ENCODE results near the gene ABCA1. TPM values are rescaled to one million over a fixed set of nuclear protein-coding genes. Genes with fewer than 3 reads are reported as not detected.

ABCA1 gene
- total and polyA plus RNA-seq, 2 of the 13 experiments (the other 11 are each of a cell fraction or from before 2014, with no cell fraction given) = 26.8 to 63.8 TPM

GRCh38 chr9:104927912-104928740 lies at the start of gene ABCA1 (continued):
- TF ChIP-seq TFDP2 (CRISPR knock-in tag; IDR thresholded peaks at IDR 0.05) (peak; percentile 46; the same call in 1 of the 2 replicates), KDM5B (CRISPR knock-in tag; IDR thresholded peaks at IDR 0.05; ENCODE audit: borderline replicate concordance) (peak; percentile 38; the same call in 1 of the 2 replicates), ZNF629 (CRISPR knock-in tag; conservative IDR thresholded peaks at IDR 0.05) (0 out of 2 replicates have a peak, but pooled peaks have one; percentile 6), MTA1 (CRISPR knock-in tag; IDR thresholded peaks at IDR 0.05; ENCODE audit: borderline replicate concordance) (peak; percentile 49; the same call in 1 of the 2 replicates), MYNN (CRISPR knock-in tag; IDR thresholded peaks at IDR 0.05; ENCODE audit: low read depth) (no peak), TFDP1 (CRISPR knock-in tag; IDR thresholded peaks at IDR 0.05; ENCODE audit: borderline replicate concordance) (0 out of 2 replicates have a peak, but pooled peaks have one; percentile 26), BHLHE40 (IDR thresholded peaks at IDR 0.05; ENCODE audit: low read length) (peak; percentile 58; the same call in 1 of the 2 replicates), REST (IDR thresholded peaks at IDR 0.05; ENCODE audit: borderline replicate concordance in 1 of 2, low read depth in 1 of 2, low read length in 2 of 2) (peak in 1 of 2 experiments; percentile 13; a peak in 1 of 4 replicates), THRA (CRISPR knock-in tag; IDR thresholded peaks at IDR 0.05; ENCODE audit: borderline replicate concordance) (peak; percentile 56; the same call in 1 of the 2 replicates), ZNF772 (CRISPR knock-in tag; IDR thresholded peaks at IDR 0.05) (peak; percentile 48; the same call in 1 of the 2 replicates), TBL1XR1 (IDR thresholded peaks at IDR 0.05; ENCODE audit: borderline replicate concordance, low read length, partially characterized antibody) (peak; percentile 55), KAT7 (CRISPR knock-in tag; IDR thresholded peaks at IDR 0.05; ENCODE audit: borderline replicate concordance) (0 out of 2 replicates have a peak, but pooled peaks have one; percentile 4), KDM5A (IDR thresholded peaks at IDR 0.05; ENCODE audit: borderline replicate concordance, low read length) (no peak), PHF8 (CRISPR knock-in tag; IDR thresholded peaks at IDR 0.05) (peak; percentile 50), ASH2L (IDR thresholded peaks at IDR 0.05; ENCODE audit: insufficient read length, low read depth, low read length) (peak; percentile 30), GTF3A (CRISPR knock-in tag; conservative IDR thresholded peaks at IDR 0.05) (no peak), MYC (CRISPR knock-in tag; IDR thresholded peaks at IDR 0.05; ENCODE audit: borderline replicate concordance) (peak; percentile 48), PITX1 (CRISPR knock-in tag; IDR thresholded peaks at IDR 0.05) (0 out of 2 replicates have a peak, but pooled peaks have one; percentile 18), KDM3A (CRISPR knock-in tag; IDR thresholded peaks at IDR 0.05; ENCODE audit: low read depth) (0 out of 2 replicates have a peak, but pooled peaks have one; percentile 1), POLR2A (IDR thresholded peaks at IDR 0.05; ENCODE audit: insufficient read depth in 1 of 2, low read depth in 2 of 2, low read length in 2 of 2) (peak; percentile 81 to 94)
